ENCODE data around the gene SLC5A5.
A peak's percentile ranks its signal among the peaks of the same experiment; 100 is the strongest.

Gene SLC5A5

GRCh38 chr19:17847538-17848366 lies 24.0 kb upstream of the SLC5A5 start, which contains the start of gene JAK3:
Gene JAK3 (minus strand): TSS chr19:17847982. CDS start chr19:17844417, 3,565 bp downstream.
- DNase-seq (ENCODE audit: low spot score): peak; percentile 56

DNA sequence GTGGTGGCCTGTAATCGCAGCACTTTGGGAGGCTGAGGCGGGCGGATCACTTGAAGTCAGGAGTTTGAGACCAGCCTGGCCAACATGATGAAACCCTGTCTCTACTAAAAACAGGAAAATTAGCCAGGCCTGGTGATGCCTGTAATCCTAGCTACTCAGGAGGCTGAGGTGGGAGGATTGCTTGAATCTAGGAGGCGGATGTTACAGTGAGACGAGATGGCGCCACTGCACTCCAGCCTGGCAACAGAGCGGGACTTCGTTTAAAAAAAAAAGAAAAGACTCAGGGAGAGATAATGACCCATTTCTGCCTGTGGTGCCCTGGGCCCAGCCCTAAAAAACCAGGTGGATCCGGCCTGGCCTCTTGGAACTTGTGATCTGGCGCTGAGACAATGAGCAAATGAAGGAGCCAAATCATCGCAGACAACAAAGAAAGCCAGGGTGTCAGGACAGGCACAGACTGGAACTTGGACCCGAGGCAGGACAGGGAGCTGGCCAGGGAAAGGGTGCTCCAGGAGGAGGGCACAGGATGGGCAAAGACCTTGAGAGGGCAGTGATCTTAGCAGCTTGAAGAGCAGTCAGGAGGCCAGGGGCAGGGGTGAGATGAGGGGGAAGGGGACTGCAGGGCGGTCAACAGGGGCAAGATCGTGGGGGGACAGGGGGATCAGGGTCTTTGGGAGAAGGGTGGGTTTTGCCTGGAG lies 23.0 kb upstream of the SLC5A5 start:
- DNase-seq (ENCODE audit: low spot score): no peak

GRCh38 chr19:17854061-17854460 lies 17.7 kb upstream of the SLC5A5 start:
- DNase-seq (ENCODE audit: low spot score): no peak

GRCh38 chr19:17855280-17856152 lies 16.2 kb upstream of the SLC5A5 start:
- peak; percentile 88 for DNase-seq (ENCODE audit: low spot score)

DNA sequence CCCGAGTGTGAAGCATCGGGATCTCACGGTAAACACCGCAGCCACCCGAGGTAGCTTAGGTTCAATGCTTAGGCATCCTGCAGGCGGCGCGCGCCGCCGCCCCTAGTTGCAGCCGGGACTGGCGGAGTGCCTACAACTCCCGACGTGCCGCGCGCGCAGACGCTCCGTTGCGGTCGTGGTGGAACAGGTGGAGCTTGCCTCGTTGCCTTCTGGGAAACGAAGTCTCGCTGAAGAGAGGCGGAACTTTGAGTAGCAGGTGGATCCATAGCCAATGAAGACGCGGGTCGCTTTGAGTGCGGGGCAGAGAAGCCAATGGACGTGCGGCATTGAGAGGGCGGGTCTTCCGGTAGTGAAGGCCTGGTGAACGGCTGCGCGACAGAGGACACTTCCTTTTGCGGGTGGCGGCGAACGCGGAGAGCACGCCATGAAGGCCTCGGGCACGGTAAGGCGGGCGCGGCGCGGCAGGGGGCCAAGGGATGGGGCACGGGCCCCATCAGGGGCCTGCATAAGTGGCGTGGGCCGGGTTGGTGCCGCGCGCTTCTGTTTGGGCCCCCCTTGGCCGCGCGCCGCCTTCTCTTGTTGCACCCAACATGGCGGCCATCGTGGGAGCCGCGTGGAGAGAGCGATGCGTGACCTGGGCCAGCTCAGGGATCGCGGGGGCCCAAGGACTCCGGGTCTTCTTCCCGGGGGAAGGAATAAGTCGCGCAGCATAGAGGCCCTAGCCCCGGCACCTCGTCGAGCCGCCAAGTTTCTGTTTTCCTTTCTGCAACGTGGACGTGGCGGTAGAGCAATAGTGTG lies 12.0 kb upstream of the SLC5A5 start, which contains the start of gene RPL18A:
TSS of gene RPL18A (plus strand) at position 378 of the 798 bp plus-strand sequence. CDS start at position 425, 47 bp downstream.
- DNase-seq (ENCODE audit: low spot score): peak; percentile 100

GRCh38 chr19:17860331-17860992 lies 11.3 kb upstream of the SLC5A5 start:
- DNase-seq (ENCODE audit: low spot score): no peak

GRCh38 chr19:17860993-17861360 lies 10.8 kb upstream of the SLC5A5 start:
- no peak for DNase-seq (ENCODE audit: low spot score)

DNA sequence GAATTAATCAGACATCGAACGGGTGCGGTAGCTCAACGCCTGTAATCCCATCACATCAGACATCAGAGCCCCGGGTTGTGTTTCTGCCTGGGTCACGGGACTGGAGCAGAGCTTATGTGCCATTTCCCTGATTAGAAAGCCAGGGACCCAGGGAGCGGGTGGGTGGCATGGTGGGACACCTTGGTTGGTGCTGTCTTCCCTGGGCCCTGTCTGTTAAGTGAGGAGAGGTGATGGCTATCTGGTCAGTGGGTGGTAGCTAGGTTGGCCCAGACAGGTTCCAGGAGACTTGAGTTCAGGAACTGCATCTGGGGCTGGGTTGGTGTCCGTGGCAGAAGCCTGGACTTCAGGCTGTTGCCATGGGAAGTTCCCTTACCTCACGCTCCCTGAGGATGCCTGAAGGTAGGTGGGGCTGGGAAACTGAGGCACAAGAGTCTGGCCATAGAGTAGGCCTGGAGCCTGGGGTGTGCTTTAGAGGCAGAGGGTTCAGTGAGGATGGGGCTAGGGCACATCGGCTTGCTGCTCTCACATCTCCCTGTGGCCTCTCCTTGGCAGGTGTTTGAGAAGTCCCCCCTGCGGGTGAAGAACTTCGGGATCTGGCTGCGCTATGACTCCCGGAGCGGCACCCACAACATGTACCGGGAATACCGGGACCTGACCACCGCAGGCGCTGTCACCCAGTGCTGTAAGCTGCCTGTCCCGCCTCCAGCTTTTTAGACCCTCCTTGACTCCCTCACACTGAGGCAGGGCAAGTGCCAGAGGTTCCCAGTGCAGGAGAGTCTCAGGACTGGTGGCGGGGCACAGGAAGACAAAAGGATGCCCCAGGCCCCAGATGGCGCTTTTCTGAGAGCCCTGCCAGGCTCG lies 10.0 kb upstream of the SLC5A5 start:
- DNase-seq (ENCODE audit: low spot score): no peak

DNA sequence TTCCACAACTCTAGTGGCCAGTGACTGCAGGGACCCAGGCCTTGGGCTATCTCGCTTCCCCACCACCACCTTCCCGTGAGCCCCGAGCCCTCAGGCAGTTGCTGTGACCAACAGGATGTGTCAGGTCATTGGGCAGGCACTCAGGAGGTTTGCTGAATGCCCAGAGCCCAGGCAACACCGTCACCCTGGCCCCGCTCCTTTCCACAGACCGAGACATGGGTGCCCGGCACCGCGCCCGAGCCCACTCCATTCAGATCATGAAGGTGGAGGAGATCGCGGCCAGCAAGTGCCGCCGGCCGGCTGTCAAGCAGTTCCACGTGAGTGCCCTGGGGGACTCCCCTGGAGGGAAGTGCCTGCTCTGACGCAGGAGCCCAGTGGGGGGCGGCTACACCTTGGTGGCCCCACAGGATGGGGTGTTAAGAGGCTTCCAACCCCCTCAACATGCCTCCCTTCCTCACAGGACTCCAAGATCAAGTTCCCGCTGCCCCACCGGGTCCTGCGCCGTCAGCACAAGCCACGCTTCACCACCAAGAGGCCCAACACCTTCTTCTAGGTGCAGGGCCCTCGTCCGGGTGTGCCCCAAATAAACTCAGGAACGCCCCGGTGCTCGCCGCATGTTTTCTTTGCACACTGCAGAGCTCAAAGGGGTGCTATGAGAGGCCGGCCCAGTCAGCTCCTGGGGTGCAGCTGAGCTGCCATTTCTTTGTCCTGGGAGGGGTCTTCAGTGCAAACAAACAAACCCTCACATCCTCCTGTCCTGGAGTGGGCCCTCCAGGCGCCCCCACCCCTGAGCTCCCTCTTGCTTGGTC lies 8.8 kb upstream of the SLC5A5 start:
- DNase-seq (ENCODE audit: low spot score): no peak

DNA sequence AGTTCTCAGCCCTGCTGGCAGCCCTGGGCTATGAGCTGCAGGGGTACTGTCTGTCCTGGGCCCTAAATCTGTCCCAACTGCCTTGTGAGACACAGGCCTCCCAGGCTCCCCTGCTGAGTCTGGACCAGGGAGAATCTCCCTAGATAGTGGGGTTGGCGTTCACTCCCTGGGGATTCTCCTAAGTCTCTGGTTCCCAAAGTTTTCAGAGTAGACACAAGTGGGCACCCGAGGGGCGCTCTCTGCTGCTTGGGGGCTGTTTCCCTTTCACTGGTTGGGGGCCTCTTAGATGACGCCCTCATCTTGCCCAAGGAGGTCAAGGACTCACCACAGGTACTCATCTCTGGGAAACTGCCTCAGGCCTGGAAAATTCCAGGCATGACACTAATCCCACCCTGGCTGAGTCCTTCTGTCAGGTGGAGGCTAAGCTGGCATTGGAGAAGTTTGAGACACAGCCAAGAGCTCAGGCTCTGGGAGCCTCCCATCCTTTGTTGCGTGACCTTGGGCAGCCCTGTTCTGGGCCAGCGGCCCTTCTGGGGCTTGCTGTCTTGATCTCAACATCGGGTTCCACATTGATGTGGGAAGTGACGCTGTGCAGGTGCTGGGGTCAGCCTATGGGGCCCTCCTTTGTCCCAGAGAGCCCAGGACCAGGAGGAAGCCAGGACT lies 8.1 kb upstream of the SLC5A5 start:
- DNase-seq (ENCODE audit: low spot score): no peak

DNA sequence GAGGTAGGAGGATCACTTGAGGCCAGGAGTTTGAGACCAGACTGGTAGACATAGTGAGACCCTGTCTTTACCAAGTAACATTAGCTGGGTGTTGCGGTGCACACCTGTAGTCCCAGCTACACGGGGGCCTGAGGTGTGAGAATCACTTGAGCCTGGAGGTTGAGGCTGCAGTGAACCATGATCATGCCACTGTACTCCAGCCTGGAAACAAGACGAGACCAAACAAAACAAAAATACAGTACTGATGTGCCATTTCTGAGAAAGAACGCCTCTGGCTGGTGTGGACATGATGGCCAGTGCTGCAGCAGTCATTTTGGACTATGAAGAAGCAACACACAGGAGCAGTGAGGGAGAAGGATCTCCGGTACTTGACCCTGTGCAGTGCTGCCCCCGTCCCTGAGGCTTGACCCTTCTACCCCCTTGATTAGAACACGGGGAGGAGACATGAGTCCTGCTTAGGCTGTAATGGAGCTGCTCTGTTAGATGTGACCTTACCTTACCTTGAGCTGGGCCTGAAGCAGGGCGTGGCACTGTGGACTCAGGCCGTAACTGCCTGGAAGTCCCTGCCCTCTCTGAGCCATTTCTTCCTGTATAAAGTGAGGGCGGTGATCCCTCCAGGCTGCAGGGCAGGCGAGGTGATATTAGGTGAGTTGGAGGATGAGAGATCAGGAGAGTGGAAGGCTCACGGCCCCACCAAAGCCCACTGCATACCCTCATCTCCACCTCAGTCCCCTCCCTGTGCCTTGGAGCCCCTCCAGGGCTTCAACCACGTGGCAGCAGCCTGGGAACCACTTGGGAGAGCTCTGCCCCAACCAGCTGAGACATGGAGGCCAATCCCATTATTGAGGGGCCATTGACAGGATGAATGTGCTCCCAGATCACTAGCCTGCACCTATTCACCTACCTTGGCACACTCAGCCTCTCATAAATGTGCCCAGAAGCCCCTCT lies 6.1 kb upstream of the SLC5A5 start:
- no peak for DNase-seq (ENCODE audit: low spot score)

GRCh38 chr19:17866312-17866963 lies 5.3 kb upstream of the SLC5A5 start:
- no peak for DNase-seq (ENCODE audit: low spot score)

- no peak for DNase-seq (ENCODE audit: low spot score)
Measured at GRCh38 chr19:17866964-17867486, 4.7 kb upstream of the SLC5A5 start.

DNA sequence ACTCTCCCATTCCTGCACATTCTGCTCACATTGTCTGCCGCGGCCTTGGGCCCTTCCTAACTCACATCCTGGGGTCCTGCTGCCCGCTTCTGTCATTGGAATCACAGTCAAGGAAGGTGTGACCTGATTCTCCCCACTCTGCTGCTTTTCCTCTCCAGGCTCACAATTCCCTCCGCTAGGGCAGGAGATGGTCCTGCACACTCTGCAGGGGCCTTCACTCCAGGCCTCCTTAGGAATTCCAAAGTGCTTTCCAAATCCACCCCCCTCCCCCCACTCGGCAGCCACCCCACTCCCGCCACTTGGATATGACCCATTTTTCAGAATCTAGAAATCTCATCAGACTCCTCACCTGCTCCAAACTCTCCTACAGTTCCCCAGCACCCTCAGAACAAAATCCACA lies 3.1 kb upstream of the SLC5A5 start:
- DNase-seq (ENCODE audit: low spot score): no peak

DNA sequence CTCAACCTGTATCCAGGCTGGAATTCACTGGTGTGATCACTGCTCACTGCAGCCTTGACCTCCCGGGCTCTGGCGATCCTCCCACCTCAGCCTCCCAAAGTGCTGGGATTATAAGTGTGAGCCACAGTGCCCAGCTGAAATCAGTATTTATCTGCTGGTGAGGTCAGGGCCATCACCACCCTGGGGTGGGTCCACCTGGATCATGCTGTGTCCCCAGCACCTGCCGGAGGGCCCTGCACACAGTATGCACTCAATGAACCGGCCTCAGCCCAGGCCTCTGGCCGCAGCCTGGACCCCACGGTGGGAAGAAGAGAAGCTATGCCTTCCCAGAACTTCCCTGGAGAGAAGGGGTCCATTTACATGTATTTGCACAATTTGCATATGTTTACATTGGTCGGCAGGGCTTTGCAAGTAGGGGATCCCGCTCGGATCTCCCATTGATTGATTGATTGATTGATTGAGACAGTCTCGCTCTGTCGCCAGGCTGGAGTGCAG lies 2.6 kb upstream of the SLC5A5 start:
- DNase-seq (ENCODE audit: low spot score): no peak

All from Ammon's horn (tissue), 1 donor.